K562 (cell line): Measurements from ENCODE around the gene EXOSC1.

Source experiments
- BRCA1 ChIP-seq, 2 experiments: fragments of 450-650 bp in 1 of 2; sonication (generic) in 1 of 2; formaldehyde crosslinking in 1 of 2; IDR thresholded peaks; 2 replicates each; pipeline versions ENCODE4 v1.5.0 to v1.6.1; 2017 to 2020; ENCODE audit warnings: mild to moderate bottlenecking in 1 of 2, missing genetic modification reagents in 1 of 2
- CTCF ChIP-seq, 3 experiments: IDR thresholded peaks in 2 of 3; conservative IDR thresholded peaks in 1 of 3; 2 replicates each; pipeline ENCODE4 v1.5.1; 2011 to 2012; ENCODE audit warnings: low read length in 3 of 3, mild to moderate bottlenecking in 3 of 3, control low read depth in 2 of 3, improper control_type of control experiment in 1 of 3, inconsistent platforms in 1 of 3, low read depth in 1 of 3, mixed read lengths in 1 of 3, moderate library complexity in 1 of 3; ENCODE audit not compliant: insufficient read depth in 2 of 3
- GATAD2A ChIP-seq: fragments of 450-650 bp; IDR thresholded peaks from 2 replicates; pipeline ENCODE4 v1.6.1; 2017
- POLR2AphosphoS5 ChIP-seq: IDR thresholded peaks from 2 replicates; pipeline ENCODE4 v1.6.1; 2011; ENCODE audit warnings: mild to moderate bottlenecking, low read depth, low read length, moderate library complexity; ENCODE audit not compliant: control insufficient read depth, insufficient read depth
- RBM39 ChIP-seq: fragments of 200-400 bp; formaldehyde crosslinking; optimal IDR thresholded peaks from 2 replicates; pipeline ENCODE3; 2018; ENCODE audit warnings: low read depth, low read length
- SETDB1 ChIP-seq: IDR thresholded peaks from one replicate; pipeline ENCODE4 v1.6.1; 2012; ENCODE audit warnings: low read length, control low read depth, inconsistent platforms
- ZNF384 ChIP-seq: IDR thresholded peaks from 2 replicates; pipeline ENCODE4 v1.6.1; 2012; ENCODE audit warnings: low read depth, low read length, improper control_type of control experiment
- TF ChIP-seq, protein P1 (sequence below): fragments of 450-650 bp; IDR thresholded peaks from 2 replicates; pipeline ENCODE4 v1.6.1; 2016; ENCODE audit warnings: antibody characterized with exemption
- TF ChIP-seq, protein P2 (sequence below): sonication (generic); formaldehyde crosslinking; IDR thresholded peaks from 2 replicates; pipeline ENCODE4 v1.8.1; 2022; ENCODE audit warnings: missing genetic modification reagents
- TF ChIP-seq, protein P3 (sequence below), 2 experiments: fragments of 450-650 bp; formaldehyde crosslinking in 1 of 2; IDR thresholded peaks; 2 replicates each; pipeline versions ENCODE4 v1.4.0 to v1.6.1; 2014 to 2020; ENCODE audit warnings: mild to moderate bottlenecking in 2 of 2, borderline replicate concordance in 1 of 2, low read depth in 1 of 2

GRCh38 chr10:97427571-97428179, 18.1 kb downstream of the EXOSC1 start:
- TF ChIP-seq, protein P1, sequence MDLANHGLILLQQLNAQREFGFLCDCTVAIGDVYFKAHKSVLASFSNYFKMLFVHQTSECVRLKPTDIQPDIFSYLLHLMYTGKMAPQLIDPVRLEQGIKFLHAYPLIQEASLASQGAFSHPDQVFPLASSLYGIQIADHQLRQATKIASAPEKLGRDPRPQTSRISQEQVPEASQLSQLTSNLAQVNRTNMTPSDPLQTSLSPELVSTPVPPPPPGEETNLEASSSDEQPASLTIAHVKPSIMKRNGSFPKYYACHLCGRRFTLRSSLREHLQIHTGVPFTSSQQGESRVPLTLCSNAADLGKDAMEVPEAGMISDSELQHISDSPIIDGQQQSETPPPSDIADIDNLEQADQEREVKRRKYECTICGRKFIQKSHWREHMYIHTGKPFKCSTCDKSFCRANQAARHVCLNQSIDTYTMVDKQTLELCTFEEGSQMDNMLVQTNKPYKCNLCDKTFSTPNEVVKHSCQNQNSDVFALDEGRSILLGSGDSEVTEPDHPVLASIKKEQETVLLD: no peak
- TF ChIP-seq, protein P2, sequence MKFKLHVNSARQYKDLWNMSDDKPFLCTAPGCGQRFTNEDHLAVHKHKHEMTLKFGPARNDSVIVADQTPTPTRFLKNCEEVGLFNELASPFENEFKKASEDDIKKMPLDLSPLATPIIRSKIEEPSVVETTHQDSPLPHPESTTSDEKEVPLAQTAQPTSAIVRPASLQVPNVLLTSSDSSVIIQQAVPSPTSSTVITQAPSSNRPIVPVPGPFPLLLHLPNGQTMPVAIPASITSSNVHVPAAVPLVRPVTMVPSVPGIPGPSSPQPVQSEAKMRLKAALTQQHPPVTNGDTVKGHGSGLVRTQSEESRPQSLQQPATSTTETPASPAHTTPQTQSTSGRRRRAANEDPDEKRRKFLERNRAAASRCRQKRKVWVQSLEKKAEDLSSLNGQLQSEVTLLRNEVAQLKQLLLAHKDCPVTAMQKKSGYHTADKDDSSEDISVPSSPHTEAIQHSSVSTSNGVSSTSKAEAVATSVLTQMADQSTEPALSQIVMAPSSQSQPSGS (CRISPR knock-in tag): no peak
- TF ChIP-seq CTCF (IDR thresholded peaks at IDR 0.05 in 2 of 3, conservative IDR thresholded peaks at IDR 0.05 in 1 of 3; ENCODE audit: insufficient read depth in 2 of 3, low read depth in 1 of 3, low read length in 3 of 3) (no peak), RBM39 (no peak), BRCA1 (IDR thresholded peaks at IDR 0.05) (no peak), BRCA1 (CRISPR knock-in tag; IDR thresholded peaks at IDR 0.05) (no peak), SETDB1 (no peak), GATAD2A (no peak), ZNF384 (no peak), POLR2AphosphoS5 (no peak)
- TF ChIP-seq, protein P3, sequence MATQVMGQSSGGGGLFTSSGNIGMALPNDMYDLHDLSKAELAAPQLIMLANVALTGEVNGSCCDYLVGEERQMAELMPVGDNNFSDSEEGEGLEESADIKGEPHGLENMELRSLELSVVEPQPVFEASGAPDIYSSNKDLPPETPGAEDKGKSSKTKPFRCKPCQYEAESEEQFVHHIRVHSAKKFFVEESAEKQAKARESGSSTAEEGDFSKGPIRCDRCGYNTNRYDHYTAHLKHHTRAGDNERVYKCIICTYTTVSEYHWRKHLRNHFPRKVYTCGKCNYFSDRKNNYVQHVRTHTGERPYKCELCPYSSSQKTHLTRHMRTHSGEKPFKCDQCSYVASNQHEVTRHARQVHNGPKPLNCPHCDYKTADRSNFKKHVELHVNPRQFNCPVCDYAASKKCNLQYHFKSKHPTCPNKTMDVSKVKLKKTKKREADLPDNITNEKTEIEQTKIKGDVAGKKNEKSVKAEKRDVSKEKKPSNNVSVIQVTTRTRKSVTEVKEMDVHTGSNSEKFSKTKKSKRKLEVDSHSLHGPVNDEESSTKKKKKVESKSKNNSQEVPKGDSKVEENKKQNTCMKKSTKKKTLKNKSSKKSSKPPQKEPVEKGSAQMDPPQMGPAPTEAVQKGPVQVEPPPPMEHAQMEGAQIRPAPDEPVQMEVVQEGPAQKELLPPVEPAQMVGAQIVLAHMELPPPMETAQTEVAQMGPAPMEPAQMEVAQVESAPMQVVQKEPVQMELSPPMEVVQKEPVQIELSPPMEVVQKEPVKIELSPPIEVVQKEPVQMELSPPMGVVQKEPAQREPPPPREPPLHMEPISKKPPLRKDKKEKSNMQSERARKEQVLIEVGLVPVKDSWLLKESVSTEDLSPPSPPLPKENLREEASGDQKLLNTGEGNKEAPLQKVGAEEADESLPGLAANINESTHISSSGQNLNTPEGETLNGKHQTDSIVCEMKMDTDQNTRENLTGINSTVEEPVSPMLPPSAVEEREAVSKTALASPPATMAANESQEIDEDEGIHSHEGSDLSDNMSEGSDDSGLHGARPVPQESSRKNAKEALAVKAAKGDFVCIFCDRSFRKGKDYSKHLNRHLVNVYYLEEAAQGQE (IDR thresholded peaks at IDR 0.05; ENCODE audit: borderline replicate concordance): no peak
- TF ChIP-seq, protein P3 (CRISPR knock-in tag; IDR thresholded peaks at IDR 0.05; ENCODE audit: low read depth): no peak
